Endothelial cell of umbilical vein (primary cell): ENCODE measurements around the gene KIF26B. TPM values are rescaled to one million over a fixed set of nuclear protein-coding genes. Genes with fewer than 3 reads are reported as not detected.

ENCODE experiments used
- BruUV-seq: library from RNA; stranded (reverse); fragments of 400-500 nt; replicated peaks from 2 replicates; lab custom pipeline; 2021; lab: Mats Ljungman, UMichigan
- CTCF ChIA-PET: fragments of 300-600, 350-600 bp; sonication (Branson Sonifier 250); formaldehyde crosslinking; loops from one replicate; lab custom pipeline; 2021; ENCODE audit warnings: antibody characterized with exemption, inconsistent platforms; lab: Charles Lee
- POLR2A ChIA-PET: fragments of 300-600, 350-600 bp; sonication (Branson Sonifier 250); formaldehyde crosslinking; loops from one replicate; lab custom pipeline; 2021; ENCODE audit warnings: antibody characterized with exemption, inconsistent platforms; lab: Charles Lee
- DNase-seq: peaks from one replicate; pipeline ENCODE4 v3.0.0-alpha.2; 2011; ENCODE audit warnings: low read depth, low spot score
- FAIRE-seq: peaks from 2 replicates; lab custom pipeline; 2011; peaks lifted over from hg19 to GRCh38; lab: Jason Lieb, UNC
- H2AFZ ChIP-seq: 2 replicates; pipeline ENCODE4 v1.6.0; 2012; ENCODE audit warnings: low read depth, low read length, control low read depth, inconsistent platforms
- H3K27ac ChIP-seq: 2 replicates; pipeline ENCODE4 v1.5.1; 2011; ENCODE audit warnings: low read depth, mild to moderate bottlenecking, control low read depth, low read length, moderate library complexity; ENCODE audit not compliant: insufficient read depth
- H3K27me3 ChIP-seq, 2 experiments: 2 replicates each; pipeline versions ENCODE4 v1.6.0 to v1.6.1; 2011; ENCODE audit warnings: low read length in 2 of 2, mixed read lengths in 1 of 2; ENCODE audit not compliant: control insufficient read depth in 2 of 2, insufficient read depth in 2 of 2
- H3K36me3 ChIP-seq, 2 experiments: 2 replicates in 1 of 2; 3 replicates in 1 of 2; pipeline ENCODE4 v1.5.1; 2011; ENCODE audit warnings: low read length in 2 of 2, mild to moderate bottlenecking in 1 of 2, moderate library complexity in 1 of 2; ENCODE audit not compliant: control insufficient read depth in 2 of 2, insufficient read depth in 2 of 2; ENCODE audit errors: extremely low read depth in 1 of 2
- H3K4me1 ChIP-seq: 3 replicates; pipeline ENCODE4 v1.5.1; 2011; ENCODE audit warnings: mild to moderate bottlenecking, low read length; ENCODE audit not compliant: control insufficient read depth, insufficient read depth; ENCODE audit errors: extremely low read depth
- H3K4me2 ChIP-seq: 2 replicates; pipeline ENCODE4 v1.6.1; 2011; ENCODE audit warnings: low read length, control low read depth, mixed read lengths; ENCODE audit not compliant: insufficient read depth
- H3K4me3 ChIP-seq, 3 experiments: fragments of 200-600 bp in 1 of 3; sonication (generic), shearing (Covaris generic) in 1 of 3; replicated peaks in 1 of 3; 2 replicates each; pipeline ENCODE4 v1.5.1; 2011 to 2016; ENCODE audit warnings: control low read depth in 3 of 3, low read length in 3 of 3, mild to moderate bottlenecking in 2 of 3, inconsistent platforms in 1 of 3, low read depth in 1 of 3, moderate library complexity in 1 of 3; ENCODE audit not compliant: insufficient read depth in 1 of 3
- H3K79me2 ChIP-seq: 2 replicates; pipeline ENCODE4 v1.6.0; 2012; ENCODE audit warnings: low read length, inconsistent platforms; ENCODE audit not compliant: control insufficient read depth, insufficient read depth
- H3K9ac ChIP-seq: replicated peaks from 2 replicates; pipeline ENCODE3; 2011; ENCODE audit warnings: low read length, control low read depth; ENCODE audit not compliant: insufficient read depth; ENCODE audit errors: extremely low read depth
- H3K9me1 ChIP-seq: replicated peaks from 3 replicates; pipeline ENCODE4 v1.6.0; 2011; ENCODE audit warnings: mild to moderate bottlenecking, low read length; ENCODE audit not compliant: control insufficient read depth, insufficient read depth; ENCODE audit errors: extremely low read depth
- H3K9me3 ChIP-seq: replicated peaks from 2 replicates; pipeline ENCODE4 v1.5.1; 2012; ENCODE audit warnings: low read length, inconsistent platforms; ENCODE audit not compliant: control insufficient read depth, insufficient read depth
- H4K20me1 ChIP-seq: replicated peaks from 2 replicates; pipeline ENCODE3; 2011; ENCODE audit warnings: mild to moderate bottlenecking, low read length; ENCODE audit not compliant: control insufficient read depth, insufficient read depth; ENCODE audit errors: extremely low read depth
- EZH2 ChIP-seq: IDR thresholded peaks from 2 replicates; pipeline ENCODE4 v1.6.1; 2012; ENCODE audit warnings: borderline replicate concordance, low read depth, mild to moderate bottlenecking, moderate library complexity, low read length, inconsistent platforms; ENCODE audit not compliant: severe bottlenecking
- FOS ChIP-seq: IDR thresholded peaks from 2 replicates; pipeline ENCODE4 v1.6.1; 2011; ENCODE audit warnings: mild to moderate bottlenecking, low read length, moderate library complexity, borderline replicate concordance; ENCODE audit not compliant: insufficient read depth
- GATA2 ChIP-seq: IDR thresholded peaks from 2 replicates; pipeline ENCODE4 v1.7.0; 2011; ENCODE audit warnings: low read depth, mild to moderate bottlenecking, moderate library complexity, mixed read lengths, low read length; ENCODE audit not compliant: insufficient read length, insufficient read depth
- JUN ChIP-seq: IDR thresholded peaks from 2 replicates; pipeline ENCODE4 v1.6.1; 2011; ENCODE audit warnings: borderline replicate concordance, low read depth; ENCODE audit not compliant: insufficient read length, insufficient read depth
- MYC ChIP-seq: IDR thresholded peaks from one replicate; pipeline ENCODE4 v1.6.1; 2011; ENCODE audit warnings: mild to moderate bottlenecking, low read depth, low read length
- POLR2A ChIP-seq: IDR thresholded peaks from 2 replicates; pipeline ENCODE4 v1.6.1; 2012; ENCODE audit warnings: low read depth, mild to moderate bottlenecking, control low read depth, low read length
- POLR2AphosphoS5 ChIP-seq: IDR thresholded peaks from 2 replicates; pipeline ENCODE4 v1.6.1; 2012; ENCODE audit warnings: low read depth, mild to moderate bottlenecking, control low read depth, low read length, moderate library complexity; ENCODE audit not compliant: insufficient read depth
- dilution Hi-C: fragments of 300-500 bp; cut with MboI; formaldehyde crosslinking; loops from one replicate; pipeline ENCODE4 v1.15.0; 2019; ENCODE audit warnings: low sequenced_read_pairs; ENCODE audit not compliant: extremely low pct_ligation_motif_present
- intact Hi-C: fragments of 100-400 bp; cut with micrococcal nuclease; formaldehyde crosslinking; loops from one replicate; pipeline ENCODE4 v1.10.0; 2022
- polyA plus RNA-seq, 4 experiments: library from polyadenylated mRNA; depleted of rRNA in 3 of 4; stranded (reverse) in 3 of 4; unstranded in 1 of 4; fragments of >200 nt; gene quantifications; 2 replicates each; pipeline versions ENCODE4 v1.2.1 to v1.2.3, GENCODE V29; 2011 to 2012; ENCODE audit warnings: missing spikeins in 1 of 4
- total RNA-seq: library from RNA; stranded (reverse); gene quantifications from 2 replicates; pipeline ENCODE4 v1.2.3, GENCODE V29; 2021
- TF ChIP-seq, protein P1 (sequence below), 2 donors: IDR thresholded peaks; 1 replicate in 1 of 2; 2 replicates in 1 of 2; pipeline ENCODE4 v1.5.1; 2011; ENCODE audit warnings: low read length in 2 of 2, mild to moderate bottlenecking in 2 of 2, moderate library complexity in 2 of 2, control low read depth in 1 of 2, inconsistent platforms in 1 of 2, low read depth in 1 of 2; ENCODE audit not compliant: insufficient read depth in 1 of 2; ENCODE audit errors: extremely low read depth in 1 of 2
- TF ChIP-seq, protein P2 (sequence below): IDR thresholded peaks from 2 replicates; pipeline ENCODE4 v1.6.1; 2011; ENCODE audit not compliant: insufficient read depth, insufficient read length

KIF26B gene
- total and polyA plus RNA-seq, 2 donors (not counting 3 experiments of a cell fraction or from before 2014, with no cell fraction given): 0.04 to 0.49 TPM

- H3K36me3 ChIP-seq: no peaks in the 10 kb centered on the region
- no peak overlapping the region for H3K27ac ChIP-seq
- FAIRE-seq (no peak), DNase-seq (no peak)
- intact Hi-C loops: no loop called here
- no peaks in the 10 kb centered on the region for H3K4me1 ChIP-seq
- dilution Hi-C loops: no loop called here
- H4K20me1 ChIP-seq: no peaks in the 10 kb centered on the region
- BruUV-seq: no TSS peak
- H3K9me1 ChIP-seq: no peaks in the 10 kb centered on the region
- no peak overlapping the region for H3K4me3 ChIP-seq
- H3K9ac ChIP-seq: no peak overlapping the region
- no peaks in the 10 kb centered on the region for H3K27me3 ChIP-seq
- TF ChIP-seq GATA2 (no peak), POLR2AphosphoS5 (no peak), EZH2 (no peak), MYC (no peak), JUN (no peak), POLR2A (no peak), FOS (no peak)
- TF ChIP-seq, protein P1, sequence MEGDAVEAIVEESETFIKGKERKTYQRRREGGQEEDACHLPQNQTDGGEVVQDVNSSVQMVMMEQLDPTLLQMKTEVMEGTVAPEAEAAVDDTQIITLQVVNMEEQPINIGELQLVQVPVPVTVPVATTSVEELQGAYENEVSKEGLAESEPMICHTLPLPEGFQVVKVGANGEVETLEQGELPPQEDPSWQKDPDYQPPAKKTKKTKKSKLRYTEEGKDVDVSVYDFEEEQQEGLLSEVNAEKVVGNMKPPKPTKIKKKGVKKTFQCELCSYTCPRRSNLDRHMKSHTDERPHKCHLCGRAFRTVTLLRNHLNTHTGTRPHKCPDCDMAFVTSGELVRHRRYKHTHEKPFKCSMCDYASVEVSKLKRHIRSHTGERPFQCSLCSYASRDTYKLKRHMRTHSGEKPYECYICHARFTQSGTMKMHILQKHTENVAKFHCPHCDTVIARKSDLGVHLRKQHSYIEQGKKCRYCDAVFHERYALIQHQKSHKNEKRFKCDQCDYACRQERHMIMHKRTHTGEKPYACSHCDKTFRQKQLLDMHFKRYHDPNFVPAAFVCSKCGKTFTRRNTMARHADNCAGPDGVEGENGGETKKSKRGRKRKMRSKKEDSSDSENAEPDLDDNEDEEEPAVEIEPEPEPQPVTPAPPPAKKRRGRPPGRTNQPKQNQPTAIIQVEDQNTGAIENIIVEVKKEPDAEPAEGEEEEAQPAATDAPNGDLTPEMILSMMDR (IDR thresholded peaks at IDR 0.05; ENCODE audit: extremely low read depth in 1 of 2, insufficient read depth in 1 of 2, low read depth in 1 of 2, low read length in 2 of 2): no peak
- TF ChIP-seq, protein P2, sequence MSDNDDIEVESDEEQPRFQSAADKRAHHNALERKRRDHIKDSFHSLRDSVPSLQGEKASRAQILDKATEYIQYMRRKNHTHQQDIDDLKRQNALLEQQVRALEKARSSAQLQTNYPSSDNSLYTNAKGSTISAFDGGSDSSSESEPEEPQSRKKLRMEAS: no peak
- no peak overlapping the region for H2AFZ ChIP-seq
- H3K79me2 ChIP-seq: no peaks in the 10 kb centered on the region
- ChIA-PET POLR2A (no interaction called here), CTCF (no interaction called here)
- H3K9me3 ChIP-seq: no peaks in the 10 kb centered on the region
- no peak overlapping the region for H3K4me2 ChIP-seq
Measured at GRCh38 chr1:245698860-245699259, 544.1 kb downstream of the KIF26B start.
